ENCODE data around the gene GPR89B. TPM values are rescaled to one million over a fixed set of nuclear protein-coding genes. Genes with fewer than 3 reads are reported as not detected.

Gene GPR89B
- polyA plus RNA-seq, 1 donor (not counting 4 experiments of a cell fraction or from before 2014, with no cell fraction given) = 34.0 TPM

- no peak for DNase-seq (ENCODE audit: low read depth, low spot score)
- Histone ChIP-seq H3K4me3 (ENCODE audit: control insufficient read depth in 2 of 3, extremely low read depth in 1 of 3, insufficient read depth in 2 of 3, low read depth in 1 of 3, low read length in 3 of 3) (no peak overlapping the region), H3K9ac (ENCODE audit: control insufficient read depth, extremely low read depth, insufficient read depth, low read length) (no peak overlapping the region), H3K79me2 (ENCODE audit: control insufficient read depth, insufficient read depth, low read length) (no peaks in the 10 kb centered on the region), H3K9me3 (ENCODE audit: control insufficient read depth, low read depth, low read length) (no peaks in the 10 kb centered on the region), H3K4me2 (ENCODE audit: control insufficient read depth, extremely low read depth, insufficient read depth, low read depth, low read length) (no peak overlapping the region), H2AFZ (ENCODE audit: control insufficient read depth, low read length) (no peak overlapping the region), H3K36me3 (ENCODE audit: control insufficient read depth in 2 of 2, extremely low read depth in 1 of 2, insufficient read depth in 2 of 2, low read length in 2 of 2) (no peaks in the 10 kb centered on the region), H3K27me3 (ENCODE audit: control insufficient read depth, extremely low read depth, insufficient read depth, low read length) (no peaks in the 10 kb centered on the region), H3K9me1 (ENCODE audit: control insufficient read depth, extremely low read depth, insufficient read depth, low read length) (no peaks in the 10 kb centered on the region), H4K20me1 (ENCODE audit: control insufficient read depth, extremely low read depth, insufficient read depth, low read length) (no peaks in the 10 kb centered on the region), H3K27ac (ENCODE audit: control insufficient read depth, insufficient read depth, low read length) (no peak overlapping the region), H3K4me1 (ENCODE audit: control insufficient read depth, extremely low read depth, insufficient read depth, low read length) (peaks cover 8% of the 10 kb centered on the region)
- TF ChIP-seq EZH2 (IDR thresholded peaks at IDR 0.05; ENCODE audit: low read length) (no peak), CTCF (optimal IDR thresholded peaks at IDR 0.05 in 1 of 3, IDR thresholded peaks at IDR 0.05 in 1 of 3, conservative IDR thresholded peaks at IDR 0.05 in 1 of 3; ENCODE audit: extremely low read depth in 1 of 3, insufficient read depth in 2 of 3, low read length in 3 of 3) (no peak)
- no peak for FAIRE-seq
- dilution Hi-C loops (cut with MboI; ENCODE audit: extremely low pct_ligation_motif_present, low sequenced_read_pairs) = loop anchor here (25.0 kb wide), 1 partner anchor 160 kb away; no protein-coding TSS in a partner anchor
Measured at GRCh38 chr1:147897029-147897752, 31.0 kb upstream of the GPR89B start.

- Histone ChIP-seq H3K4me3 (ENCODE audit: control insufficient read depth in 2 of 3, extremely low read depth in 1 of 3, insufficient read depth in 2 of 3, low read depth in 1 of 3, low read length in 3 of 3) (no peak overlapping the region), H3K36me3 (ENCODE audit: control insufficient read depth in 2 of 2, extremely low read depth in 1 of 2, insufficient read depth in 2 of 2, low read length in 2 of 2) (no peaks in the 10 kb centered on the region), H3K9me1 (ENCODE audit: control insufficient read depth, extremely low read depth, insufficient read depth, low read length) (no peaks in the 10 kb centered on the region), H3K4me2 (ENCODE audit: control insufficient read depth, extremely low read depth, insufficient read depth, low read depth, low read length) (no peak overlapping the region), H4K20me1 (ENCODE audit: control insufficient read depth, extremely low read depth, insufficient read depth, low read length) (no peaks in the 10 kb centered on the region), H2AFZ (ENCODE audit: control insufficient read depth, low read length) (no peak overlapping the region), H3K27me3 (ENCODE audit: control insufficient read depth, extremely low read depth, insufficient read depth, low read length) (no peaks in the 10 kb centered on the region), H3K9ac (ENCODE audit: control insufficient read depth, extremely low read depth, insufficient read depth, low read length) (no peak overlapping the region), H3K9me3 (ENCODE audit: control insufficient read depth, low read depth, low read length) (no peaks in the 10 kb centered on the region), H3K4me1 (ENCODE audit: control insufficient read depth, extremely low read depth, insufficient read depth, low read length) (peaks cover 8% of the 10 kb centered on the region), H3K27ac (ENCODE audit: control insufficient read depth, insufficient read depth, low read length) (no peak overlapping the region), H3K79me2 (ENCODE audit: control insufficient read depth, insufficient read depth, low read length) (no peaks in the 10 kb centered on the region)
- DNase-seq (ENCODE audit: low read depth, low spot score) = no peak
- TF ChIP-seq CTCF (optimal IDR thresholded peaks at IDR 0.05 in 1 of 3, IDR thresholded peaks at IDR 0.05 in 1 of 3, conservative IDR thresholded peaks at IDR 0.05 in 1 of 3; ENCODE audit: extremely low read depth in 1 of 3, insufficient read depth in 2 of 3, low read length in 3 of 3) (no peak), EZH2 (IDR thresholded peaks at IDR 0.05; ENCODE audit: low read length) (no peak)
- FAIRE-seq = no peak
- dilution Hi-C loops (cut with MboI; ENCODE audit: extremely low pct_ligation_motif_present, low sequenced_read_pairs) = loop anchor here (25.0 kb wide), 1 partner anchor 160 kb away; no protein-coding TSS in a partner anchor
Measured at GRCh38 chr1:147897789-147898188, 30.4 kb upstream of the GPR89B start.

All from keratinocyte (primary cell).